Skeletal muscle cell (primary cell): Measurements from ENCODE around the gene ECM1.

ENCODE experiments used
- DNase-seq: peaks from one replicate; pipeline ENCODE4 v3.0.0-alpha.2; 2010; ENCODE audit warnings: low read depth
- H3K4me3 ChIP-seq: 2 replicates; pipeline ENCODE4 v1.5.1; 2011; ENCODE audit warnings: low read depth, mild to moderate bottlenecking, control low read depth, low read length, moderate library complexity

ECM1 gene

DNA sequence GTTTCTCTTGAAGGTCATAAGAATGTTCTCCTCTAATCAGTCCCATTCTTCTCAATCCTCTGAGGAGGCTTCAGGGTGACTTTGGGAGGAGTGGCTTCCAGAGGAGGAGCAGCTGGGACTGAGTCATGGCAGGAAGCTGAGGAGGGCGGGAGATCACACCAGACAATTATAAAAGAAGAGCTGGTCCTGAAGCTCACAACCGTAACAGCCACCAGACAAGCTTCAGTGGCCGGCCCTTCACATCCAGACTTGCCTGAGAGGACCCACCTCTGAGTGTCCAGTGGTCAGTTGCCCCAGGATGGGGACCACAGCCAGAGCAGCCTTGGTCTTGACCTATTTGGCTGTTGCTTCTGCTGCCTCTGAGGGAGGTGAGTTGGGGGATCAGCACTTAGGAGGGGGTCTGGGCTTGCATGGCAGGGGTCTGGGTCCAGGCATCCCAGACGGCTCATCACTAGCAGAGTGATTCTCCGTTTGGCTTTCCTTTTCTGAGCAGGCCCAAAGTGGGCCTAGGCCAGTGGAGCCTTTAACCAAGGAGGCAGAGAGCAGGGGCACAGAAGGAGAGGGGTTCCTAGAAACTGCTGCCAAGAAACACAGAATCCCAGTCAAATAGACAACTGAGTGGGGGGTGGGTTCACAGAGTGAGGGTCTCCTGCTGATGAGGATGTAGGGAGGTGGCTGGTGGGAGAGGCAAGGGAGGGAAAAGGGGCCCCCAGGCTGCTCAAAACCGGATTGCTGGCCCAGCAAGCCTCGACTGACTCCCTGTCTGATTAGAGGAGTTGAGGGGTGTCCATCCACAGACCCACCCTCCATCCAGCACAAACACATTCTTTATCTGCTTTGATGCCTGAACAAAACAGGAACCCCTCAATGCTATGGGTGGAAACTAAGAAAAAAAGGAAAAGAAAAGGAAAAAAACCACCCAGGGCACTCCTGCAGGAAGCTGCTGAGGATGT is at the start of gene ECM1:
ECM1 (plus strand) TSS at position 198 of the 953 bp plus-strand sequence; CDS start at position 299, 101 bp downstream.
- peak within 1 kb of the TSS; percentile 40 for H3K4me3 ChIP-seq
- no peak for DNase-seq

DNA sequence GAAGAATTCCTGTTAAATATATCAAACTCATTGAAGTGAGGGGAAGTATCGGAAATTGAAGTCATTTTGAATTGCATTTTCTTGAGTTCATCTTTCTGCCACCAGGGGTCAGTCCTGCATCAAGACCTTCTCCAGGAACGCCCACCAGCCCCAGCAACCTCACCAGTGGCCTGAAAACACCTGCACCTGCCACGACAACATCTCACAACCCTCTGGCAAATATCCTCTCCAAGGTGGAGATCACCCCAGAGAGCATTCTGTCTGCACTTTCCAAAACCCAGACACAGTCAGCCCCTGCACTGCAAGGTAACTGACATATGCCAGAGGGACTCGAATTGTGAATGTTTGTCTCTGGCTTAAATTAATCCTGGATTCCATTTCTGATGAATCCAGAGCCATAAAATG is 43.5 kb upstream of the ECM1 start:
- no peak for DNase-seq
- no peak overlapping the region for H3K4me3 ChIP-seq

DNA sequence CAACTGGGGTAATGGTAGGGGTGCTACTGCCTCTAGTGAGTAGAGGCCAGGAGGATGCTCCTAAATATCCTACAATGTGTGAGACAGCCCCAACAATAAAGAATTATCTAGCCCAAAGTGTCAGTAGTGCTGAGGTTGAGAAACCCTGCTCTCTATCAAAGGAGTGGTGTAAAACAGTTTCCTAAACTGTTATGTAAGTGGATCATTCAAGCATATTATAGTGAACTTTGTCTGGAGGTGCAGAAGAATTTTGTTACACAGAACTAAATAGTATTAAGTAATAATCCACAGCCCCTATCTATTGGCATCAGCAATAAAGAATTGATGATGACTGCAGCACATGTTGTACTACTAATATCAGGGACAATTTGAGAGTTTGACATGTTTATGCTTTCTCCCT is 40.9 kb upstream of the ECM1 start:
- H3K4me3 ChIP-seq, result no peak overlapping the region

DNA sequence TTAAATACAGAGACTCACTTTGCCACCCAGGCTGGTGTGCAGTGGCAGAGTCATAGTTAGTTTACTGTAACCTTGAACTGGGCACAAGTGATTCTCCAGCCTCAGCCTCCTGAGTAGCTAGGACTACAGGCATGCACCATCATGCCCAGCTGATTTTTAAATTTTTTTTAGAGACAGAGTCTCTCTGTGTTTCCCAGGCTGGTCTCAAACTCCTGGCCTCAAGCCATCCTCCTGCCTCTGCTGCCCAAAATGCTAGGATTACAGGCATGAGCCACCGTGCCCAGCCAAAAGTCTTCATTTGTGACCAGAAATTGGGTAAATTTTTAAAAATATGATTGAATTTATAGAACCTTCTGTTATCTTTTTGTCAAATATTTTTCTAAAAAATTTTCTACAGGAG is 38.6 kb upstream of the ECM1 start:
- H3K4me3 ChIP-seq, result no peak overlapping the region
- DNase-seq, result no peak

More for the DNA sequence above, 40.9 kb upstream of the ECM1 start:
- DNase-seq, result no peak

DNA sequence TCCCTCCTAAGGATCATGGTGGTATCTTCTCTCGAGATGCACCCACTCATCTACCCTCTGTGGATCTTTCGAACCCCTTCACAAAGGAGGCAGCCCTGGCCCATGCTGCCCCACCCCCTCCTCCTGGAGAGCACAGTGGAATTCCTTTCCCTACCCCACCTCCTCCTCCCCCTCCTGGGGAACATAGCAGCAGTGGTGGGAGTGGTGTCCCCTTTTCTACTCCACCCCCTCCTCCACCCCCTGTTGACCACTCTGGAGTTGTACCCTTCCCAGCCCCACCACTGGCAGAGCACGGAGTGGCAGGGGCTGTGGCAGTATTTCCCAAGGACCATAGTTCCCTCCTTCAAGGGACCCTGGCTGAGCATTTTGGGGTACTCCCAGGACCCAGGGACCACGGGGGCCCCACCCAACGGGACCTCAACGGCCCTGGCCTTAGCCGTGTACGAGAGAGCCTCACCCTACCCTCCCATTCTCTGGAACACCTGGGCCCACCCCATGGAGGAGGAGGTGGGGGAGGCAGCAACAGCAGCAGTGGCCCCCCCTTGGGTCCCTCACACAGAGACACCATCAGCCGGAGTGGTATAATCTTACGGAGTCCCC is 35.2 kb upstream of the ECM1 start:
- no peak overlapping the region for H3K4me3 ChIP-seq

DNA sequence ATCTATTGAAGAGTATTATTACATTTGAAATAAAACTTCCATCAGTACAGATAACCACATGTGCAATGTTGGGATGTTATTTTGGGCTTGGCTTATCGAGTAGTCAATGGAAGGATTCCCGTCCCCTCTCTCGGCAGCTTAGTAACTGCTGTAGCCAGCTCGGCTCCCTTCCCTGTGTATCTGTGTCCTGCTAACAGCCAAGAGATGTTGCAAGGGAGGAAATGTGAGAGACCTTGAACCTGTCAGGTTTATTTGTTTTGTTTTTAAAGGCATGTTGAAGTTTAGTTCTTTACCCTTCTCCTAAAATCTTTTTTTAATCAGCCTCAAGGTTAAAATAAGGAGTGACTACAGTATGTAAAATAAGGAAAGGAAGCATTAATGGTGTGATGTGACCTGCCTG is 34.2 kb upstream of the ECM1 start:
- no peak for DNase-seq
- H3K4me3 ChIP-seq, result no peak overlapping the region

More for the DNA sequence above, 35.2 kb upstream of the ECM1 start:
- DNase-seq, result no peak

DNA sequence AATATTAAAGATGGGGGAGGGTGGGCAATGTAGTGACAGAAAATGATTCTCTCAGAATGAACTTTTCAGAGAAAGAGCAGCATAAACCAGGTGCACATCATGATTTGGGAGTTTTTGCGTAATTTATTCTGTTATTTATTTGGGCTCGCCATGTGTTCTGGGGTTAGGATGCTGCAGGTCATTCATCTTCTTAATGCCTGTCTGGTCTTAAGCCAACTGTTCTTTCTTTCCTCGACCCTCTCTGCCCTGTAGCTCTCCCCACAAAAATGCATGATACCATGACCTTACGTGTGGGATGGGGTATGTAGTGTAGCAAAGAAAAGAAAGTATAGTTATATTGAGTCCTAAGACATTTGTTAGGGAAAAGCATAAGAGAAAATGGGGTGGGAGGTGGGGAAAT is 33.0 kb upstream of the ECM1 start:
- no peak for DNase-seq
- H3K4me3 ChIP-seq, result no peak overlapping the region

DNA sequence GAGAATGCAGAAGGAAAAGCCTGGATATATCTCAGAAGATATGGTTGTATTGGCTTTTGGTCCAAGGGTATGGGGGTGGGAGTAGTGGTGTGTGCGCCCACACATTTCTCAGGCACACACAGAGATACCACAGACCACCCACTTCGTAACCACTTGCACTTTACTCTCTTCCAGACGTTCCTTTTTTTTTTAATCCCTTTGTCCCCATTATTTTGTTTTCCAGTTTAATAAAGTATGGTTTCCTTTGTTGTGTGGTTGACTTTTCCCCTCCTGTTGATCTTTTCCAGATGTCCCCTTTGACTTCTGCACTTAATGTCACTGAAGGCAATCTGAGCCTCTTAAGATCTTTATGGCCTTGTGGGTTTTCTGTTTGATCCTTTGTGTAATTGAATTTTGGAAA is 31.2 kb upstream of the ECM1 start:
- H3K4me3 ChIP-seq, result no peak overlapping the region
- DNase-seq, result no peak

DNA sequence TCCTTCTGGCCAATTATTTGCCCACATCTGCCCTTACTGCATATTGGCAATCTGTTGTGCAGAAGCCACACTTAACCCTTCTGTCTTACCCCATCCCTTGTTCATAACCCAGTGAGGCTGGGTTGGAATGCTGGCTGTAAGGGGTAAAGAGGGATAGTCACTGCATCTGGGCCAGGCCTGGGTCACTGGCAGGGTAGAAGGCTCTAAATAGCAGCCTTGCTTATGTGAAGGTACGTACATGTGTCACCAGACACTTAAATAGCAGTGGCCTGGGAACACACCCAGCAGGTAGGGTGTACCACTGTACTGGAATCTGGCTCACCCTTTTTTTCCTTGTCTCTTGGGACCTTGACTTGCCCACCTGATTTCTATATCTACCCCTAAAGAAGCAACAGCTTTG is 30.6 kb upstream of the ECM1 start:
- no peak for DNase-seq

DNA sequence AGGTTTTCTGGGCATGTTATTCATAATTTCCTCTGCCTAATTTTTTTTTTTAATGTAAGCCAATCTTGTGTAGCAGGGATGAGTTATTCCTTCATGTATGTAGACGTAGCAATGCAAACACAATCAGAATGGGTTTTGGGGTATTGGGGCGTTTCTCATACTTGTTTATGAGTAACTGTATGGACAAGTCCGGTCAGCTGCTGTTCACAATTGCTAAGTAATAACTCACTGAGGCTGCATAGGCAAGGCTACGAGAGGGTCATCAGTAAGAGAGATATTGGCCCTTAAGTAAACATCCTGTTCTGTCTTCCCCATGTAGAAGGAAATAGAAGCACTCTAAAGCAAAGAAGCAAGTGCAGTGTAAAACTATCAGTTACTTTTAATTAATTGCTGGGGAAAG is 30.2 kb upstream of the ECM1 start:
- no peak overlapping the region for H3K4me3 ChIP-seq
- no peak for DNase-seq

More for the DNA sequence above, 30.6 kb upstream of the ECM1 start:
- no peak overlapping the region for H3K4me3 ChIP-seq

DNA sequence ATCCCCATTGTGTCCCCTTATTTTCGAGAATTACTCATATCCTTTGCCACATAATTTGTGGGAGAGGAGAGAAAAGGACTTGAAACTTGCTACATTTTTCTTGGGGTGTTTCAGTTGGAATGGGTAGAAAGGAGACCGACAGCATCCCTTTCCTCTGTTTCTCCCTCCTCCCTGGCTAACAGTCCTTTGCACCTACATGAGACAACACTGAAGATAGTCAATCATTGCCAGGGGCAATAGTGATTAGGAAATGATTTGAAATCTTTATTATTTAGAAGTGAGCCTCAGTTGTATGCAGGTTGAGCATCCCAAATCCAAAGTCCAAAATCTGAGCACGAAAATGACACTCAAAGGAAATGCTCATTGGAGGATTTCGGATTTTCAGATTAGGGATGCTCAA is 28.5 kb upstream of the ECM1 start:
- no peak overlapping the region for H3K4me3 ChIP-seq
- DNase-seq, result no peak

DNA sequence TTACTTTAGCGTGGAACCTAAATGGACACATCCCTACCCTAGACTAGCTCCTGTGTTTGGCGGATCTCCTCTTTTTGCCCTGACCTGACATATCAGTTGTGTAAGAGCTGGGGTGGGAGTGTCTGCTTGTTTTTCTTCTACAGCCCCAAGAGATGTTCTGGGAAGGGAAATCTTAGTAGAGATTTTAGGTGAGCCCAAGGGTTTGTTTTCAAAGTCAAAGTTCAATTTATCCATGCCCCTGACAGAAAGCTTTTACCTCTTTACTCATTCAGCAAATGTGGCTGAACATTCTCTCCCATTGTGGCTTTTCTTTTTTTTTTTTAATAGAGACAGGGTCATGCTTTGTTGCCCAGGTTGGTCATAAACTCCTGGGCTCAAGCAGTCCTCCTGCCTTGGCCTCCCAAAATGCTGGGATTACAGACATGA is 28.0 kb upstream of the ECM1 start:
- DNase-seq, result no peak
- no peak overlapping the region for H3K4me3 ChIP-seq

DNA sequence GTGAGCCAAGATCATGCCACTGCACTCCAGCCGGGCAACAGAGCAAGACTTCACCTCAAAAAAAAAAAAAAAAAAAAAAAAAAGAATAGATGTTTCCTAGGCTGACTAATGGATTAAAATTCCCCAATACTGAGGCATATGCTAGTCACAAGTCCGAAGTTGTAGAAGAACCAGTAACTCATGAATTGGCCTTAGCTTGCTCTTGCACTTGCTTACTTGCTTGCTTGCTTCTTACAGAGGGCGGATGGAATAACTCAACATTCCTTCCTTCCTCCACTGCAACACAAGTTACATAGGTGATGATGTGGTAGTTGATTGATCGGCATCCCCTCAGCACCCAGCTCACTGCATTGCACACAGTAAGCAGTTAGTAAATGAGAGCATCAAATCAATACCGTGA is 23.5 kb upstream of the ECM1 start:
- H3K4me3 ChIP-seq, result no peak overlapping the region
- DNase-seq, result no peak

DNA sequence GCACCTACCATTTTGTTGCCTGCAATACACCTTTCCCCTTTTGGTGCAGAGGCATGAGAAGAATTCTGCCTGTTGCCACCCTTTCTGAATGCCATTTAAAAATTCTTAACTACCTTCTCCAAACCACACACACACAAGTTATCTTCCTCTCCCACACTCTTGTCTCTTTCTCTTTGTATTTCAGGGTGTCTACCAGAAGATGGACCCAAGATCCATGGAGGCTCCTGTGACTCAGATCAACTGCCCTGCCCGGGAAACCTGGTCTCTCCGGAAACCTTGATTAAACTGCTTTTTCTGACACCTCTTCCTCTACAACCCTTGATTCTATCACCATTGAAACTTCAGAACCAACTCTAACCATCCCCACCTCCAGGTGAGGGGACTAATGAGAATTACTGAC is 23.0 kb upstream of the ECM1 start:
- no peak for DNase-seq
- no peak overlapping the region for H3K4me3 ChIP-seq

DNA sequence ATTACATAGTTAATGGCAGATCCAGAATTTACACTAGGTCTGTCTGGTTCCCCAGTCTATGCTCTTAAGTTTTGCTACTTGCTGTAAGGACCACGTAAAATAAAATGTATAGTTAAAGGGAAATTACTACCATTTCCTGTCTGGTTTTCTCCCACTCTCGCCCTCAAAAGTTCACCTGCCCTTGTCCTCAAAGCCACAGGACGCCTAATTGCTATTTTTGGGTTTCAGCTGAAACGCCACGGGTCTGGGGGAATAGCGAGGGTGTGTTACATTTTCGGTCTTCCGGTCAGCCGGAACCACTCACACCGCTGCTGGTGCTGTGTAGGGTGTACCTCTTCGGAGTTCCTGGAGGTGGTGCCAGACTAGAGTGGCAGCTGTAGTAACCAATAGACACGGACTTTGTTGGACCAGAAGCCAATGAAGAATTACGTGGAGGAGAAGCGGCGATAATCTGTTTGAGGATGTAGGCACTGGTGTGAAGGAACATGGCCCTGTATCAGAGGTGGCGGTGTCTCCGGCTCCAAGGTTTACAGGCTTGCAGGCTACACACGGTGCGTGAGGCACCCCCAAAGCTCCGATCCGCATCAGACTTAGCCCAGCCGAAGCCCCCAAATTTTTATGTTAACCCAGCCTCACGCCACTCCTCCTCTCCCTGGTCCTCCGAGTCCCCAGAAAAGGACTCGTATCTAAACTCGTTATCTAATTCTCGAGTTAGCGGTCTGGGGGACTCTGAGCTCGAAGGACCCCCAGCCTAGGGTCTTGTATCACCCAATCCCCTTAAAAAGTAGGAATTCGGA is 20.7 kb upstream of the ECM1 start, which contains the start of gene TARS2:
TARS2 (plus strand) TSS at position 454 of the 797 bp plus-strand sequence; CDS start at position 486, 32 bp downstream.
- peak within 1 kb of the TSS; percentile 94 for H3K4me3 ChIP-seq
- peak; percentile 93 for DNase-seq

DNA sequence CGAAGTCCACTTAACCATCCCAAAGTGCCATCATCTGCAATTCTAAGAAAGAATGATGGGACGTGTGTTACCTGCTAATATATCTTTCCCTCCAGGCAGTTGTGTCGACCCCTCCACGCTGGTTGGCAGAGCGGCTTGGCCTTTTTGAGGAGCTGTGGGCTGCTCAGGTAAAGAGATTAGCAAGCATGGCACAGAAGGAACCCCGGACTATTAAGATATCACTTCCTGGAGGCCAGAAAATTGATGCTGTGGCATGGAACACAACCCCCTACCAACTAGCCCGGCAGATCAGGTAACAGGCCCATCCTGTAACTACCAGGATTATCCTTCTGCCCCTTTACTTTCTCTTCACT is 20.2 kb upstream of the ECM1 start:
- DNase-seq, result no peak

DNA sequence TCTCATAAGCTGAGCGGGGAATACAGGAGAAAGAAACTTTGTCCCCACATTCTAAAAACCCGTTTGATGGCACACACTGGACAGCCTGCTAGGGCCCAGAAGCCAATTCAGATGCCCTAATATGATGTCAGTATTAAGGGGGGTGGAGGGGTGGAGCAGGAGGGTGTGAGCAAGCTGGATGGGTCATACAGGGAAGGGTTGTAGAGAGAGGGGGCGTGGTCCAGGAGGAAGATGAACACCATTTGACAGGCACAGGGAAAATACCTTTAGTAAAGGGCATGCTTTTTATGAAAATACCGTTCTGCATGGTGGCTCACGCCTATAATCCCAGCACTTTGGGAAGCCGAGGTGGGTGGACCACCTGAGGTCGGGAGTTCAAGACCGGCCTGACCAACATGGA is 14.7 kb upstream of the ECM1 start:
- no peak for DNase-seq
- no peak overlapping the region for H3K4me3 ChIP-seq

More for the DNA sequence above, 20.2 kb upstream of the ECM1 start:
- peak overlapping the region; percentile 94 for H3K4me3 ChIP-seq

DNA sequence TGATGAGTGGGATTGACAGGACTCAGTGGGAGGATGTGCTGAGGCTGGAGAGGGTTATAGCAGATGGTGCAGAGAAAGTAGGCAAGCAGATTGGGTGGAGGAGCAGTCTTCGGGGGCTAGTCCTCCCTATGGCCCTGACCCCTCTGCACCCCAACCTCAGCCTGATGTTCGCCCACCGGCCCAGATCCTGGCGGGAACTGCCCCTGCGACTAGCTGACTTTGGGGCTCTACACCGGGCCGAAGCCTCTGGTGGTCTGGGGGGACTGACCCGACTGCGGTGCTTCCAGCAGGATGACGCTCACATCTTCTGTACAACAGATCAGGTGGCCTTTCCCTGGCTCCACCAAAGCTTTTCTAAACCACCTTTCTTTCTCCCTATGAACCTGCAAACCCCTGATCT is 9.6 kb upstream of the ECM1 start:
- DNase-seq, result no peak
- no peak overlapping the region for H3K4me3 ChIP-seq

DNA sequence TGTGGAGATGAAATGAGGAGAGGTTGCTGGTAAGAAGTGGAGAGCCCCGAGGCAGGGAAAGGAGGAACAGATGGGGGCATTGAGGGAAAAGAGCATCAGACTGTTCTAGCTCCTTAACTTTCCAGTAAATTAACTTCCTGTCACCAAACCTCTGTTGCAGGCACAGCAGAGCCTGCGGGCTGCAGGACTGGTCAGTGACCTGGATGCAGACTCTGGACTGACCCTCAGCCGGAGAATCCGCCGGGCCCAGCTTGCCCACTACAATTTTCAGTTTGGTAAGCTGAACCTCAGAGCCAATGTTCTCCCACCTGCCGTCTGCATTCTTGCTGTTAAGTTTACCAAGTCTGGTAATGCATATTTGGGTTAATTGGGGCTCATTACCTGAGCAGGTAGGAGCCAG is 2.5 kb upstream of the ECM1 start:
- DNase-seq, result no peak
- H3K4me3 ChIP-seq, result no peak overlapping the region

DNA sequence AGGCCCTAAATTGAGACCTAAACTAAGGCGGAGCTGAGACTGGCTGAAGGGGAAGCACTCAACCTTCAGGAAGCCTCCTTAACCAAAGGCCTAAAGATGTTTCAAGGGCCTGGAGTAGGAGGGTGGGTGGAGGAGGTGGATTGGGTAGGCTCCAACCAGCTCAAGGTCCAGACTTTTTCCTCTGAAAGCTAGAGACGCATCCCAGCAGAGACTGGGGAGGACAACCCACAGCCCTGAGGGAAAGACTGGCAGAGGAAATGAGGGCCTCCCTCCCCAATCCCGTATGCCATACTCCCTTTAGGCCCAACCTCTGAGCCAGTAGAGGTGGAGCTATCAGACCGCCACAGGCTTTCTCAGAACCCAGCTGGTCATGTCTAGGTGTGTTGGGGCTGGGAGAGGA is 1.1 kb downstream of the ECM1 start:
- DNase-seq, result no peak
- H3K4me3 ChIP-seq, result peak overlapping the region; percentile 40
